ENCODE measurements around the gene DDB1.

The DDB1 gene

GRCh38 chr11:61277186-61278000 lies 55.5 kb downstream of the DDB1 start:
- H3K36me3 ChIP-seq (ENCODE audit: control insufficient read depth, low read length): peaks cover 35% of the 10 kb centered on the region
- H3K4me3 ChIP-seq (ENCODE audit: low read length): no peak overlapping the region
- H3K4me1 ChIP-seq (ENCODE audit: control insufficient read depth, low read length): peaks cover 3% of the 10 kb centered on the region; the same call in 1 of the 2 replicates
- H4K20me1 ChIP-seq (ENCODE audit: control insufficient read depth, insufficient read depth, low read depth, low read length): no peaks in the 10 kb centered on the region
- no peaks in the 10 kb centered on the region for H3K9me3 ChIP-seq (ENCODE audit: control insufficient read depth, insufficient read depth, low read length)
- no peaks in the 10 kb centered on the region for H3K9me2 ChIP-seq (replicated peaks; ENCODE audit: control insufficient read depth, low read length)
- H3K27me3 ChIP-seq (ENCODE audit: control insufficient read depth, low read length): no peaks in the 10 kb centered on the region
- no peaks in the 10 kb centered on the region for H3F3A ChIP-seq (ENCODE audit: control insufficient read depth, insufficient read depth)
- H3K27ac ChIP-seq (ENCODE audit: low read depth, low read length): no peak overlapping the region
- H3K79me2 ChIP-seq (ENCODE audit: control insufficient read depth, low read length): no peaks in the 10 kb centered on the region
- TF ChIP-seq EZH2phosphoT487 (IDR thresholded peaks at IDR 0.05; ENCODE audit: borderline replicate concordance, low read length) (no peak), CTCF (IDR thresholded peaks at IDR 0.05; ENCODE audit: low read depth, low read length, poor library complexity, severe bottlenecking) (no peak)
- no peak overlapping the region for H3K4me2 ChIP-seq (ENCODE audit: low read length)

- Histone ChIP-seq H3K36me3 (ENCODE audit: control insufficient read depth, low read length) (peaks cover 29% of the 10 kb centered on the region), H4K20me1 (ENCODE audit: control insufficient read depth, insufficient read depth, low read depth, low read length) (no peaks in the 10 kb centered on the region), H3K79me2 (ENCODE audit: control insufficient read depth, low read length) (no peaks in the 10 kb centered on the region), H3K4me3 (ENCODE audit: low read length) (no peak overlapping the region), H3K4me2 (ENCODE audit: low read length) (no peak overlapping the region), H3K27me3 (ENCODE audit: control insufficient read depth, low read length) (no peaks in the 10 kb centered on the region), H3K9me3 (ENCODE audit: control insufficient read depth, insufficient read depth, low read length) (no peaks in the 10 kb centered on the region), H3K4me1 (ENCODE audit: control insufficient read depth, low read length) (peaks cover 3% of the 10 kb centered on the region; the same call in 1 of the 2 replicates), H3K27ac (ENCODE audit: low read depth, low read length) (no peak overlapping the region), H3F3A (ENCODE audit: control insufficient read depth, insufficient read depth) (no peaks in the 10 kb centered on the region), H3K9me2 (replicated peaks; ENCODE audit: control insufficient read depth, low read length) (no peaks in the 10 kb centered on the region)
- no peak for TF ChIP-seq EZH2phosphoT487 (IDR thresholded peaks at IDR 0.05; ENCODE audit: borderline replicate concordance, low read length)
- TF ChIP-seq CTCF (IDR thresholded peaks at IDR 0.05; ENCODE audit: low read depth, low read length, poor library complexity, severe bottlenecking): no peak
Measured at GRCh38 chr11:61275191-61275590, 57.7 kb downstream of the DDB1 start.

GRCh38 chr11:61274084-61274483 lies 58.8 kb downstream of the DDB1 start:
- no peak for TF ChIP-seq CTCF (IDR thresholded peaks at IDR 0.05; ENCODE audit: low read depth, low read length, poor library complexity, severe bottlenecking)
- TF ChIP-seq EZH2phosphoT487 (IDR thresholded peaks at IDR 0.05; ENCODE audit: borderline replicate concordance, low read length): no peak
- no peak overlapping the region for H3K4me2 ChIP-seq (ENCODE audit: low read length)
- no peaks in the 10 kb centered on the region for H3K9me2 ChIP-seq (replicated peaks; ENCODE audit: control insufficient read depth, low read length)
- H3F3A ChIP-seq (ENCODE audit: control insufficient read depth, insufficient read depth): no peaks in the 10 kb centered on the region
- no peaks in the 10 kb centered on the region for H3K9me3 ChIP-seq (ENCODE audit: control insufficient read depth, insufficient read depth, low read length)
- H3K27me3 ChIP-seq (ENCODE audit: control insufficient read depth, low read length): no peaks in the 10 kb centered on the region
- H3K4me3 ChIP-seq (ENCODE audit: low read length): no peak overlapping the region
- peaks cover 3% of the 10 kb centered on the region; the same call in 1 of the 2 replicates for H3K4me1 ChIP-seq (ENCODE audit: control insufficient read depth, low read length)
- no peaks in the 10 kb centered on the region for H3K79me2 ChIP-seq (ENCODE audit: control insufficient read depth, low read length)
- H3K36me3 ChIP-seq (ENCODE audit: control insufficient read depth, low read length): peaks cover 25% of the 10 kb centered on the region
- no peaks in the 10 kb centered on the region for H4K20me1 ChIP-seq (ENCODE audit: control insufficient read depth, insufficient read depth, low read depth, low read length)
- no peak overlapping the region for H3K27ac ChIP-seq (ENCODE audit: low read depth, low read length)
